Gastrocnemius medialis (tissue), 4 donors: ENCODE results near the gene TGFBR1. TPM values are rescaled to one million over a fixed set of nuclear protein-coding genes. Genes with fewer than 3 reads are reported as not detected.

Experiments
- ATAC-seq, 2 donors: fragments of 150-250 bp; one replicate each; pipeline ENCODE4 v1.9.1; 2016
- DNase-seq, 2 donors: peaks; one replicate each; pipeline ENCODE4 v3.0.0-alpha.2; 2019
- H3K27ac ChIP-seq, 4 donors: fragments of 200-600 bp; sonication (generic); 1 replicate in 1 of 4; 2 replicates in 3 of 4; pipeline ENCODE4 v1.5.1; 2016 to 2018; ENCODE audit warnings: mild to moderate bottlenecking in 2 of 4, moderate library complexity in 1 of 4
- H3K27me3 ChIP-seq, 3 donors: fragments of 200-600 bp; sonication (generic) in 2 of 3; 1 replicate in 1 of 3; 2 replicates in 2 of 3; pipeline versions ENCODE4 v1.5.1 to v1.6.0; 2016 to 2019; ENCODE audit warnings: mild to moderate bottlenecking in 1 of 3, moderate library complexity in 1 of 3
- H3K36me3 ChIP-seq, 2 donors: fragments of 200-600 bp; sonication (generic) in 1 of 2; one replicate each; pipeline ENCODE4 v1.5.1; 2017 to 2018
- H3K4me1 ChIP-seq, 2 donors: fragments of 200-600 bp; sonication (generic) in 1 of 2; one replicate each; pipeline ENCODE4 v1.5.1; 2016 to 2017; ENCODE audit warnings: mild to moderate bottlenecking in 2 of 2
- H3K4me3 ChIP-seq, 4 donors: fragments of 200-600 bp; sonication (generic) in 3 of 4; 1 replicate in 1 of 4; 2 replicates in 3 of 4; pipeline ENCODE4 v1.5.1; 2016 to 2019; ENCODE audit warnings: mild to moderate bottlenecking in 2 of 4
- H3K9me3 ChIP-seq, 3 donors: fragments of 200-600 bp; sonication (generic) in 2 of 3; 1 replicate in 1 of 3; 2 replicates in 2 of 3; pipeline ENCODE4 v1.5.1; 2016 to 2019
- POLR2A ChIP-seq, 2 donors: fragments of 450-650 bp; IDR thresholded peaks; one replicate each; pipeline ENCODE4 v1.6.1; 2017; ENCODE audit warnings: antibody characterized with exemption in 2 of 2, mild to moderate bottlenecking in 2 of 2, moderate library complexity in 2 of 2
- in situ Hi-C, 4 donors: fragments of 200-750 bp; cut with MboI; loops; one replicate each; pipeline versions ENCODE4 v1.15.0 to v1.8.0; 2017; ENCODE audit warnings: low sequenced_read_pairs in 4 of 4
- intact Hi-C: fragments of 100-400 bp; cut with DNase I; formaldehyde crosslinking; loops from one replicate; pipeline ENCODE4 v1.15.1; 2023; ENCODE audit warnings: low total_unique reads
- total RNA-seq, 4 donors: library from RNA; depleted of rRNA; stranded (reverse); fragments of >200 nt; gene quantifications; one replicate each; pipeline versions ENCODE4 v1.1.0 to v1.2.3, GENCODE V29; 2016
- TF ChIP-seq, protein P1 (sequence below), 5 experiments: fragments of 450-650 bp in 3 of 5; fragments of 200-600 bp in 2 of 5; sonication (generic) in 2 of 5; IDR thresholded peaks in 4 of 5; conservative IDR thresholded peaks in 1 of 5; 1 replicate in 4 of 5; 2 replicates in 1 of 5; pipeline ENCODE4 v1.5.1; 2016 to 2019; ENCODE audit warnings: antibody characterized with exemption in 5 of 5, mild to moderate bottlenecking in 3 of 5, moderate library complexity in 3 of 5

The TGFBR1 gene
- total RNA-seq: 10 to 100 TPM; 13.5 to 19.0 (median 14.3) TPM

DNA sequence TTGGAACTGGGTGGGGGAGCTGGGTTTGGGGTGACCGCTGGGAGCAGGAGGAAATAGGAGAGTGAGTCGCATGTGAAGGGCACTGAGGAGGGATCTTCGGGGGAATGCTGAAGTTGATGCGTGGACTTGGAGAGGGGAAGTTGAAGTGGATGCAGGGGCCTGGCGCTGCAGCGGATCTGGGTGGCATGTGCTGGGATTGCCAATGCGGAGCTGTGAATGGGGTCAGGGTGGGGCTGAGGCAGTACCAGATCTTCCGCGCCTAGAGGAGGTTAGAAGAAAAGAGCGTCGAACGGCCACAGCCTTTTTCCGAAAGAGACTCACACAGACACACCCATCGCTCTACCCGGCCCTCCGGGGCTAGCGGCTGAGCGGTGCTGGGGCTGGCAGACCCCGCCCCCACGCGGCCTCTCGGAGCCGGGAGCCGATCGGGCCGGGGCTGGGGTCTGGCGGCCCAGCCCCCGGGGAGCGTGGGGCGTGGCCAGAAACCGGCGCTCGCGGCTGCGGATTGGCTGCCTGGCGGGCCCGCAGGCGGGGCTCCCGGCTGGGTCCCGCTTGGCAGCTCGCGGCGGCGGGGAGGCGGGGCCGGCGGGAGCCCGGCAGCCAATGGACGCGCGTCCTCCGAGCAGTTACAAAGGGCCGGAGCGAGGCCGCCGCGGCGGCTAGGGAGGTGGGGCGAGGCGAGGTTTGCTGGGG is at the start of gene TGFBR1:
TSS of gene TGFBR1 (plus strand) at position 655 of the 693 bp plus-strand sequence. CDS start 93 bp downstream, outside the sequence.
- TF ChIP-seq POLR2A (IDR thresholded peaks at IDR 0.05): peak; percentile 94 to 98
- TF ChIP-seq, protein P1, sequence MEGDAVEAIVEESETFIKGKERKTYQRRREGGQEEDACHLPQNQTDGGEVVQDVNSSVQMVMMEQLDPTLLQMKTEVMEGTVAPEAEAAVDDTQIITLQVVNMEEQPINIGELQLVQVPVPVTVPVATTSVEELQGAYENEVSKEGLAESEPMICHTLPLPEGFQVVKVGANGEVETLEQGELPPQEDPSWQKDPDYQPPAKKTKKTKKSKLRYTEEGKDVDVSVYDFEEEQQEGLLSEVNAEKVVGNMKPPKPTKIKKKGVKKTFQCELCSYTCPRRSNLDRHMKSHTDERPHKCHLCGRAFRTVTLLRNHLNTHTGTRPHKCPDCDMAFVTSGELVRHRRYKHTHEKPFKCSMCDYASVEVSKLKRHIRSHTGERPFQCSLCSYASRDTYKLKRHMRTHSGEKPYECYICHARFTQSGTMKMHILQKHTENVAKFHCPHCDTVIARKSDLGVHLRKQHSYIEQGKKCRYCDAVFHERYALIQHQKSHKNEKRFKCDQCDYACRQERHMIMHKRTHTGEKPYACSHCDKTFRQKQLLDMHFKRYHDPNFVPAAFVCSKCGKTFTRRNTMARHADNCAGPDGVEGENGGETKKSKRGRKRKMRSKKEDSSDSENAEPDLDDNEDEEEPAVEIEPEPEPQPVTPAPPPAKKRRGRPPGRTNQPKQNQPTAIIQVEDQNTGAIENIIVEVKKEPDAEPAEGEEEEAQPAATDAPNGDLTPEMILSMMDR (IDR thresholded peaks at IDR 0.05 in 4 of 5, conservative IDR thresholded peaks at IDR 0.05 in 1 of 5): no peak
- peaks cover 39 to 50% of the 10 kb centered on the region in 2 donors for H3K4me1 ChIP-seq
- H3K27ac ChIP-seq: peak within 1 kb of the TSS; percentile 80 to 91 (median 88)
- no peaks in the 10 kb centered on the region for H3K36me3 ChIP-seq
- intact Hi-C loops (loop anchor here (2.0 to 10.0 kb wide), 5 partner anchors 36 to 710 kb away; partner anchors contain the start of genes ALG2, ANKS6 and SEC61B), in situ Hi-C loops (no loop called here)
- peak within 1 kb of the TSS; percentile 73 to 97 (median 86) for H3K4me3 ChIP-seq
- H3K9me3 ChIP-seq: no peaks in the 10 kb centered on the region
- H3K27me3 ChIP-seq: no peaks in the 10 kb centered on the region
- DNase-seq (peak; percentile 87 to 91), ATAC-seq (peak; percentile 86 to 89)

DNA sequence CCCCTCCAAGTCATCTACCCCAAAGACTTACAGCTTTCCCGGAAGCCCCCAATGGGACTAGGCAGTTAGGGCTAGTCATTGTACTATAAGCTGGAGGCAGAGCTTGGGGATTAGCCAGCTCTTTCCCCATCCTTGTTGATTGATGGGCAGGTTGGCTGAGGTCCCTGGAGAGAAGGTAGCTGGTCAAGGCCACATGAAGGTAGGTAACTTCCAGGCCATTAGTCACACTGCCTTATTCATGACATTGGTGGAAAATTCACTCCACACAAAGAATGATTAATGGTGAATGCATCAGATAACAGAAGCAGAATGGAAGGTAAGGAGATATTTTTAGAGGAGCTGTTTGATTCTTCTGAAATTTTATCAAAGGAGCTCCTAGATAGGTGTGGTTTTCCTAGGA is 49.5 kb upstream of the TGFBR1 start:
- DNase-seq (no peak), ATAC-seq (no peak)
- TF ChIP-seq, protein P1 (IDR thresholded peaks at IDR 0.05 in 4 of 5, conservative IDR thresholded peaks at IDR 0.05 in 1 of 5): no peak
- TF ChIP-seq POLR2A (IDR thresholded peaks at IDR 0.05): no peak
- Histone ChIP-seq H3K9me3 (no peaks in the 10 kb centered on the region), H3K4me3 (no peak overlapping the region), H3K4me1 (peaks cover 0 to 4% of the 10 kb centered on the region in 2 donors), H3K27ac (no peak overlapping the region), H3K36me3 (no peaks in the 10 kb centered on the region), H3K27me3 (no peaks in the 10 kb centered on the region)
- intact Hi-C loops (no loop called here), in situ Hi-C loops (no loop called here)

DNA sequence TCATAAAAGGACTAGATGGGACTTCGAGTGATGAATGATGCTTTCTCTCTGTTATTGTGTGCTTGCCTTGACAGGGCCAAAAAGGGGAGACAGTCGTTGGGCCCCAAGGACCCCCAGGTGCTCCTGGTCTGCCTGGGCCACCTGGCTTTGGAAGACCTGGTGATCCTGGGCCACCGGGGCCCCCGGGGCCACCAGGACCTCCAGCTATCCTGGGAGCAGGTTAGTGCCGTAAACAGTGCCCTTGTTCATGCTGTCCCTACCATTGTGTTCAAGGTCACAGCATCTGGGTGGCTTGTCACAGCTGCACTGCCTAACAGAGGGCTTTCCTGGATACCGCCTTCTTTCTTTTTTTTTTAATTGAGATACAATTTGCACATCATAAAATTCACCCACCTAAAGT is 48.7 kb upstream of the TGFBR1 start:
- Histone ChIP-seq H3K27me3 (no peaks in the 10 kb centered on the region), H3K9me3 (no peaks in the 10 kb centered on the region), H3K36me3 (no peaks in the 10 kb centered on the region), H3K4me1 (peaks cover 0 to 4% of the 10 kb centered on the region in 2 donors), H3K27ac (no peak overlapping the region), H3K4me3 (no peak overlapping the region)
- TF ChIP-seq POLR2A (IDR thresholded peaks at IDR 0.05): no peak
- TF ChIP-seq, protein P1 (IDR thresholded peaks at IDR 0.05 in 4 of 5, conservative IDR thresholded peaks at IDR 0.05 in 1 of 5): no peak
- in situ Hi-C loops (no loop called here), intact Hi-C loops (no loop called here)
- no peak for ATAC-seq
- DNase-seq: no peak

DNA sequence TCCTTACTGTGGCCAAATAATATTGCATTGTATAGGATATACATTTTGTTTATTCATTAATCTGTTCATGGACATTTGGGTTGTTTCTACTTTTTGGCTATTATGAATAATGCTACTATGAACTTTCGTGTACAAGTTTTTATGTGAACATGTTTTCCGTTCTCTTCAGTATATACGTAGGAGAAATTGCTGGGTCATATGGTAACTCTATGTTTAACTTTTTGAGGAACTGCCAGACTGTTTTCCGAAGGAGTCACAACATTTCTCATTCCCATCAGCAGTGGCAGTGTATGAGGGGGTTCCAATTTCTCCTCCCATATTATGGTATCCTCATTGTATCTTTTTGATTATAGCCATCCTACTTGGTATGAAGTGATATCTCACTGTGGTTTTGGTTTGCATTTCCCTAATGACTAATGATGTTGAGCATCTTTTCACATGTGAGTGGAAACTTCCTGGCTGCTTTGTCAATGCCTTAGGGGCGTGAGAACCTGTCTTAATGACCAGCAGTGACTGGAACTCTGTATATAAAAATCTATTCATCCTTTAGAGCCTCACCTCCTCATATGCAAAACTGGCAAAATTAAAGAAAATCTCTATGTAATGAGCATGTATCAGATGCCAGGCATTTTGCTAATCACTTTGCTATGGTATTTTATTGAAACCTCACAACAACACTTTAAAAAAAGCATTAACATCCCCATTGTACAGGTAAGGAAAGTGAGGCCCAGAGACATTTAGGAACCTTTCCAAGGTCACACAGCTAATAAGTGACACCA is 47.8 kb upstream of the TGFBR1 start:
- Histone ChIP-seq H3K4me3 (no peak overlapping the region), H3K36me3 (no peaks in the 10 kb centered on the region), H3K27me3 (no peaks in the 10 kb centered on the region), H3K4me1 (peaks cover 0 to 4% of the 10 kb centered on the region in 2 donors), H3K9me3 (no peaks in the 10 kb centered on the region), H3K27ac (peak overlapping the region in 1 of 4 donors; percentile 18)
- intact Hi-C loops (no loop called here), in situ Hi-C loops (no loop called here)
- no peak for DNase-seq
- TF ChIP-seq POLR2A (IDR thresholded peaks at IDR 0.05): no peak
- TF ChIP-seq, protein P1 (IDR thresholded peaks at IDR 0.05 in 4 of 5, conservative IDR thresholded peaks at IDR 0.05 in 1 of 5): no peak
- no peak for ATAC-seq
